Endodermal cell (in vitro differentiated cells): ENCODE results near the gene PDGFC. TPM values are rescaled to one million over a fixed set of nuclear protein-coding genes. Genes with fewer than 3 reads are reported as not detected.
A peak's percentile ranks its signal among the peaks of the same experiment; 100 is the strongest.

Source experiments
- DNase-seq: peaks from one replicate; pipeline ENCODE4 v3.0.0-alpha.2; 2017
- H3K27ac ChIP-seq: 2 replicates; pipeline ENCODE4 v1.5.1; 2013; ENCODE audit warnings: mild to moderate bottlenecking, low read depth, low read length, moderate library complexity
- H3K27me3 ChIP-seq: 2 replicates; pipeline ENCODE4 v1.6.1; 2013; ENCODE audit warnings: mild to moderate bottlenecking, low read length, moderate library complexity; ENCODE audit not compliant: insufficient read depth, control insufficient read depth, poor library complexity, severe bottlenecking
- H3K36me3 ChIP-seq: 2 replicates; pipeline ENCODE4 v1.7.0; 2013; ENCODE audit warnings: mild to moderate bottlenecking, low read length, moderate library complexity; ENCODE audit not compliant: control insufficient read depth, insufficient read depth
- H3K4me1 ChIP-seq: one replicate; pipeline ENCODE4 v1.7.0; 2013; ENCODE audit warnings: low read length; ENCODE audit not compliant: control insufficient read depth, insufficient read depth
- H3K4me3 ChIP-seq: 2 replicates; pipeline ENCODE4 v1.5.1; 2013; ENCODE audit warnings: mild to moderate bottlenecking, low read length, moderate library complexity
- H3K9ac ChIP-seq: 2 replicates; pipeline ENCODE4 v1.6.1; 2013; ENCODE audit warnings: mild to moderate bottlenecking, low read length, moderate library complexity; ENCODE audit not compliant: poor library complexity, severe bottlenecking; ENCODE audit errors: extremely low read depth
- H3K9me3 ChIP-seq: 2 replicates; pipeline ENCODE4 v1.6.1; 2013; ENCODE audit warnings: mild to moderate bottlenecking, low read length, moderate library complexity; ENCODE audit not compliant: control insufficient read depth
- H3K27ac Mint-ChIP-seq: 2 replicates; pipeline ENCODE4 v1.8.0; 2020; ENCODE audit warnings: mixed read lengths
- H3K27me3 Mint-ChIP-seq: 2 replicates; pipeline ENCODE4 v1.8.0; 2021; ENCODE audit warnings: mild to moderate bottlenecking, mixed read lengths; ENCODE audit not compliant: insufficient read depth
- H3K36me3 Mint-ChIP-seq: 2 replicates; pipeline ENCODE4 v1.8.0; 2020; ENCODE audit warnings: low read depth, mixed read lengths
- H3K4me1 Mint-ChIP-seq: 2 replicates; pipeline ENCODE4 v1.8.0; 2020; ENCODE audit warnings: mixed read lengths
- H3K4me3 Mint-ChIP-seq: 2 replicates; pipeline ENCODE4 v1.8.0; 2020; ENCODE audit warnings: mild to moderate bottlenecking, moderate library complexity, mixed read lengths
- H3K9me3 Mint-ChIP-seq: 2 replicates; pipeline ENCODE4 v1.8.0; 2020; ENCODE audit warnings: mild to moderate bottlenecking, mixed read lengths
- WGBS, 2 experiments: methylation state at CpG; one replicate each; pipeline versions ENCODE4 v1.1.5 to v1.1.7; 2013; ENCODE audit warnings: missing lambda C conversion rate in 2 of 2, mixed read lengths in 1 of 2; ENCODE audit not compliant: insufficient coverage in 1 of 2, insufficient read length in 1 of 2; 5-methylcytosine and 5-hydroxymethylcytosine counted together
- total RNA-seq, 2 donors: library from RNA; stranded (reverse); fragmentation: NEBNext Ultra II Directional in 1 of 2; extraction: Animal tissue kit (Norgen Biotek cat#: 25700) in 1 of 2; gene quantifications; 2 replicates in 1 of 2; 3 replicates in 1 of 2; pipeline ENCODE4 v1.2.1, GENCODE V29; 2021
- TF ChIP-seq, protein P1 (sequence below): fragments of 200-600 bp; sonication (generic); conservative IDR thresholded peaks from 2 replicates; pipeline ENCODE4 v1.5.0; 2021; ENCODE audit warnings: antibody characterized with exemption, mild to moderate bottlenecking

Gene PDGFC
- total RNA-seq, 2 donors from 2014 or later, result 5.5 to 6.8 TPM

DNA sequence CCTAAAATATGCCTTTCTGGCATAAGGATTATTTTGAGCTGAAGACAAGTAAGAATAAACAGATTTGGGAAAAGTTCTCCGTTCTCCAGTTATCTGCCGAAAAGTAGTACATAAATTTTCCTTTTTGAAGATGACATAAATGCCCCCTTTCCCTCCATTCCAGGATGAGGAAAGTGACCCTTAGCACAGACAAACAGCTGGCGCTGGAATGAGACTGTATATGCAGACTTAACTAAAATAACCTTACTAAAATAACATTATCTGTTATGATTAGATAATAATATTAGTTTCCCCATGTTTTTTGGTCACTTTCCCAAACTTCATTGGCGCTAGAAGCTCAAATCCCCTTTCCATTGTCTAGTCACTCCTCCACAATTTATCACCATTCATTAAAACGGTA lies 21.5 kb downstream of the PDGFC start:
- Histone ChIP-seq H3K27ac (no peak overlapping the region), H3K36me3 (no peaks in the 10 kb centered on the region), H3K9ac (no peak overlapping the region), H3K4me3 (no peak overlapping the region), H3K27me3 (no peaks in the 10 kb centered on the region), H3K4me1 (no peaks in the 10 kb centered on the region), H3K9me3 (no peaks in the 10 kb centered on the region)
- TF ChIP-seq, protein P1, sequence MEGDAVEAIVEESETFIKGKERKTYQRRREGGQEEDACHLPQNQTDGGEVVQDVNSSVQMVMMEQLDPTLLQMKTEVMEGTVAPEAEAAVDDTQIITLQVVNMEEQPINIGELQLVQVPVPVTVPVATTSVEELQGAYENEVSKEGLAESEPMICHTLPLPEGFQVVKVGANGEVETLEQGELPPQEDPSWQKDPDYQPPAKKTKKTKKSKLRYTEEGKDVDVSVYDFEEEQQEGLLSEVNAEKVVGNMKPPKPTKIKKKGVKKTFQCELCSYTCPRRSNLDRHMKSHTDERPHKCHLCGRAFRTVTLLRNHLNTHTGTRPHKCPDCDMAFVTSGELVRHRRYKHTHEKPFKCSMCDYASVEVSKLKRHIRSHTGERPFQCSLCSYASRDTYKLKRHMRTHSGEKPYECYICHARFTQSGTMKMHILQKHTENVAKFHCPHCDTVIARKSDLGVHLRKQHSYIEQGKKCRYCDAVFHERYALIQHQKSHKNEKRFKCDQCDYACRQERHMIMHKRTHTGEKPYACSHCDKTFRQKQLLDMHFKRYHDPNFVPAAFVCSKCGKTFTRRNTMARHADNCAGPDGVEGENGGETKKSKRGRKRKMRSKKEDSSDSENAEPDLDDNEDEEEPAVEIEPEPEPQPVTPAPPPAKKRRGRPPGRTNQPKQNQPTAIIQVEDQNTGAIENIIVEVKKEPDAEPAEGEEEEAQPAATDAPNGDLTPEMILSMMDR, result no peak
- no peaks in the 10 kb centered on the region for H3K36me3 Mint-ChIP-seq
- 86 to 100% methylated on average over 3 to 5 of the region's 5 CpGs for WGBS, 2 experiments
- no peak overlapping the region for H3K4me3 Mint-ChIP-seq
- peaks cover 15% of the 10 kb centered on the region for H3K4me1 Mint-ChIP-seq
- DNase-seq, result no peak
- no peaks in the 10 kb centered on the region for H3K9me3 Mint-ChIP-seq
- no peak overlapping the region for H3K27ac Mint-ChIP-seq
- no peaks in the 10 kb centered on the region for H3K27me3 Mint-ChIP-seq

DNA sequence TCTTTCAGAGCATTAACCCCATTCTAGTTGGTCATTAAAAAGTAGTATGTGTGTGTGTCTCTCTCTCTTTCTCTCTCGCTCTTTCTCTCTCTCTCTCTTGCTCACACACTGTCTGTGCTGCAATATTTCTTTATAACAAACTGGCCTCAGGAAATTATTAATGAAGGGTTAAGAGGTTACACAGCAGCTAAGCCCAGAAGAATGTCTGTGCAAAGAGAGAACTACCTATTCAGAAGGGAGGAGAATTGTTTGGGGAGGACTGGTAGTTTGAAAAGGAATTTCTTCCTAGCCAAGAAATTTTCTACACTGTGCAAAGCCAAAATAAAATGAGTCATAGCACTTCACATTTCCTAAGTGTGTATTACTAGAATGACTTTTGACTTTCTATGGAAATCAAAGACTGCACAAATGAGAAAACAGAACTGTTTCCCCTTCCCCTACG lies 22.2 kb downstream of the PDGFC start:
- H3K9ac ChIP-seq, result no peak overlapping the region
- TF ChIP-seq, protein P1, result no peak
- Mint-ChIP-seq H3K9me3 (no peaks in the 10 kb centered on the region), H3K36me3 (no peaks in the 10 kb centered on the region), H3K4me1 (peaks cover 15% of the 10 kb centered on the region), H3K4me3 (no peak overlapping the region), H3K27me3 (no peaks in the 10 kb centered on the region), H3K27ac (peak overlapping the region; percentile 20)
- WGBS, 2 experiments, result 100% methylated on average over 1 of the region's 2 CpGs; no CpG with 5 or more reads in 1 of the 2 experiments
- H3K4me3 ChIP-seq, result no peak overlapping the region
- no peaks in the 10 kb centered on the region for H3K36me3 ChIP-seq
- no peaks in the 10 kb centered on the region for H3K27me3 ChIP-seq
- H3K9me3 ChIP-seq, result no peaks in the 10 kb centered on the region
- H3K27ac ChIP-seq, result no peak overlapping the region
- no peak for DNase-seq
- no peaks in the 10 kb centered on the region for H3K4me1 ChIP-seq

DNA sequence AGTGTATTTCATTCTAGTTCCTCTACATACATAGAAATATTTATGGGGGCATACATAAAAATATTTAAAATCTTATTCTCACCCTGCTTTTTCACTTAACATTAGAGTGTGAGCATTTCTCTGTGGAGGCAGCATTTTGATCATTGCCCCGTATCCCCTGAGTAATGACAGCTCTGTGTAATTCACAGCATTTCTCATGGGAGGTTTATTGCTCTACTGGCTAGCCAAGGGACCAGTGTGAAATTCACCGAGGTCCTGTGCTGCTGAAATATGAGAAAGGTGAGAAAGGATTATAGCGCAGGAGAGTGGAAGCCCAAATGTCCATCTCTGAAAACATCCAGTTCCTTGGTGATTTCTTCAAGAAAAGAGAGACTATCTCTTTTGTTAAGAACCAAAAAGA lies 22.9 kb downstream of the PDGFC start:
- H3K4me3 ChIP-seq, result no peak overlapping the region
- no peak for DNase-seq
- WGBS, 2 experiments, result 86 to 95% methylated on average over 3 of the region's 3 CpGs
- H3K36me3 ChIP-seq, result no peaks in the 10 kb centered on the region
- H3K27me3 ChIP-seq, result no peaks in the 10 kb centered on the region
- Mint-ChIP-seq H3K4me3 (no peak overlapping the region), H3K9me3 (no peaks in the 10 kb centered on the region), H3K27me3 (no peaks in the 10 kb centered on the region), H3K4me1 (peaks cover 15% of the 10 kb centered on the region), H3K36me3 (no peaks in the 10 kb centered on the region), H3K27ac (no peak overlapping the region)
- TF ChIP-seq, protein P1, result no peak
- no peak overlapping the region for H3K9ac ChIP-seq
- H3K27ac ChIP-seq, result no peak overlapping the region
- H3K9me3 ChIP-seq, result no peaks in the 10 kb centered on the region
- H3K4me1 ChIP-seq, result no peaks in the 10 kb centered on the region
